Gastrocnemius medialis (tissue), 4 donors: ENCODE data around the gene KNDC1. TPM values are rescaled to one million over a fixed set of nuclear protein-coding genes. Genes with fewer than 3 reads are reported as not detected.
"Not testable (repeated sequence)": the region's sequence is repeated elsewhere in the genome, so short reads cannot be mapped to it uniquely, and the experiment has no call there.

Experiments used
- ATAC-seq, 2 donors: fragments of 150-250 bp; one replicate each; pipeline ENCODE4 v1.9.1; 2016
- DNase-seq, 2 donors: peaks; one replicate each; pipeline ENCODE4 v3.0.0-alpha.2; 2019
- H3K27ac ChIP-seq, 4 donors: fragments of 200-600 bp; sonication (generic); 1 replicate in 1 of 4; 2 replicates in 3 of 4; pipeline ENCODE4 v1.5.1; 2016 to 2018; ENCODE audit warnings: mild to moderate bottlenecking in 2 of 4, moderate library complexity in 1 of 4
- H3K27me3 ChIP-seq, 3 donors: fragments of 200-600 bp; sonication (generic) in 2 of 3; 1 replicate in 1 of 3; 2 replicates in 2 of 3; pipeline versions ENCODE4 v1.5.1 to v1.6.0; 2016 to 2019; ENCODE audit warnings: mild to moderate bottlenecking in 1 of 3, moderate library complexity in 1 of 3
- H3K36me3 ChIP-seq, 2 donors: fragments of 200-600 bp; sonication (generic) in 1 of 2; one replicate each; pipeline ENCODE4 v1.5.1; 2017 to 2018
- H3K4me1 ChIP-seq, 2 donors: fragments of 200-600 bp; sonication (generic) in 1 of 2; one replicate each; pipeline ENCODE4 v1.5.1; 2016 to 2017; ENCODE audit warnings: mild to moderate bottlenecking in 2 of 2
- H3K4me3 ChIP-seq, 4 donors: fragments of 200-600 bp; sonication (generic) in 3 of 4; 1 replicate in 1 of 4; 2 replicates in 3 of 4; pipeline ENCODE4 v1.5.1; 2016 to 2019; ENCODE audit warnings: mild to moderate bottlenecking in 2 of 4
- H3K9me3 ChIP-seq, 3 donors: fragments of 200-600 bp; sonication (generic) in 2 of 3; 1 replicate in 1 of 3; 2 replicates in 2 of 3; pipeline ENCODE4 v1.5.1; 2016 to 2019
- CTCF ChIP-seq, 5 experiments: fragments of 450-650 bp in 3 of 5; fragments of 200-600 bp in 2 of 5; sonication (generic) in 2 of 5; IDR thresholded peaks in 4 of 5; conservative IDR thresholded peaks in 1 of 5; 1 replicate in 4 of 5; 2 replicates in 1 of 5; pipeline ENCODE4 v1.5.1; 2016 to 2019; ENCODE audit warnings: antibody characterized with exemption in 5 of 5, mild to moderate bottlenecking in 3 of 5, moderate library complexity in 3 of 5
- POLR2A ChIP-seq, 2 donors: fragments of 450-650 bp; IDR thresholded peaks; one replicate each; pipeline ENCODE4 v1.6.1; 2017; ENCODE audit warnings: antibody characterized with exemption in 2 of 2, mild to moderate bottlenecking in 2 of 2, moderate library complexity in 2 of 2
- in situ Hi-C, 4 donors: fragments of 200-750 bp; cut with MboI; loops; one replicate each; pipeline versions ENCODE4 v1.15.0 to v1.8.0; 2017; ENCODE audit warnings: low sequenced_read_pairs in 4 of 4
- intact Hi-C: fragments of 100-400 bp; cut with DNase I; formaldehyde crosslinking; loops from one replicate; pipeline ENCODE4 v1.15.1; 2023; ENCODE audit warnings: low total_unique reads
- total RNA-seq, 4 donors: library from RNA; depleted of rRNA; stranded (reverse); fragments of >200 nt; gene quantifications; one replicate each; pipeline versions ENCODE4 v1.1.0 to v1.2.3, GENCODE V29; 2016

KNDC1 gene
- total RNA-seq, 4 donors from 2014 or later = 0.04 to 0.13 TPM; not detected in 2

- ATAC-seq = no peak
- in situ Hi-C loops = no loop called here
- H3K27ac ChIP-seq = no peak overlapping the region
- H3K4me1 ChIP-seq = no peaks in the 10 kb centered on the region
- no peak for DNase-seq
- intact Hi-C loops = no loop called here
- H3K36me3 ChIP-seq = no peaks in the 10 kb centered on the region
- no peak for TF ChIP-seq POLR2A (IDR thresholded peaks at IDR 0.05)
- TF ChIP-seq CTCF (IDR thresholded peaks at IDR 0.05 in 4 of 5, conservative IDR thresholded peaks at IDR 0.05 in 1 of 5) = no peak
- H3K27me3 ChIP-seq = peaks cover 31 to 59% (median 54%) of the 10 kb centered on the region in 3 donors
- no peak overlapping the region for H3K4me3 ChIP-seq
- H3K9me3 ChIP-seq = no peaks in the 10 kb centered on the region
Observed at GRCh38 chr10:133170092-133170491, 10.1 kb downstream of the KNDC1 start.

- Histone ChIP-seq H3K36me3 (no peaks in the 10 kb centered on the region), H3K27me3 (peaks cover 0 to 28% (median 22%) of the 10 kb centered on the region in 3 donors), H3K27ac (no peak overlapping the region), H3K4me1 (no peaks in the 10 kb centered on the region), H3K4me3 (no peak overlapping the region), H3K9me3 (no peaks in the 10 kb centered on the region)
- DNase-seq (no peak), ATAC-seq (no peak)
- intact Hi-C loops (no loop called here), in situ Hi-C loops (no loop called here)
- TF ChIP-seq POLR2A (IDR thresholded peaks at IDR 0.05) (no peak), CTCF (IDR thresholded peaks at IDR 0.05 in 4 of 5, conservative IDR thresholded peaks at IDR 0.05 in 1 of 5) (no peak)
Observed at GRCh38 chr10:133173860-133174640, 14.0 kb downstream of the KNDC1 start.

GRCh38 chr10:133174689-133175263, 14.8 kb downstream of the KNDC1 start:
- intact Hi-C loops (no loop called here), in situ Hi-C loops (no loop called here)
- Histone ChIP-seq H3K36me3 (no peaks in the 10 kb centered on the region), H3K27ac (no peak overlapping the region), H3K9me3 (no peaks in the 10 kb centered on the region), H3K4me3 (no peak overlapping the region), H3K4me1 (no peaks in the 10 kb centered on the region), H3K27me3 (peaks cover 0 to 30% (median 19%) of the 10 kb centered on the region in 3 donors)
- TF ChIP-seq CTCF (IDR thresholded peaks at IDR 0.05 in 4 of 5, conservative IDR thresholded peaks at IDR 0.05 in 1 of 5) = no peak
- no peak for TF ChIP-seq POLR2A (IDR thresholded peaks at IDR 0.05)
- DNase-seq (no peak), ATAC-seq (no peak)

GRCh38 chr10:133175624-133176023, 15.6 kb downstream of the KNDC1 start:
- H3K36me3 ChIP-seq, H3K4me1 ChIP-seq, H3K9me3 ChIP-seq, intact Hi-C loops, in situ Hi-C loops, ATAC-seq, H3K27ac ChIP-seq, DNase-seq, H3K4me3 ChIP-seq: not testable (repeated sequence)
- peaks cover 0 to 31% (median 19%) of the 10 kb centered on the region in 3 donors for H3K27me3 ChIP-seq

- no peaks in the 10 kb centered on the region for H3K4me1 ChIP-seq
- DNase-seq = no peak
- no peak for ATAC-seq
- no peak overlapping the region for H3K27ac ChIP-seq
- H3K27me3 ChIP-seq = peaks cover 0 to 33% (median 16%) of the 10 kb centered on the region in 3 donors
- H3K36me3 ChIP-seq = no peaks in the 10 kb centered on the region
- H3K4me3 ChIP-seq = no peak overlapping the region
- in situ Hi-C loops (no loop called here), intact Hi-C loops (no loop called here)
- H3K9me3 ChIP-seq = no peaks in the 10 kb centered on the region
- TF ChIP-seq POLR2A (IDR thresholded peaks at IDR 0.05) (no peak), CTCF (IDR thresholded peaks at IDR 0.05 in 4 of 5, conservative IDR thresholded peaks at IDR 0.05 in 1 of 5) (no peak)
Observed at GRCh38 chr10:133176546-133176945, 16.5 kb downstream of the KNDC1 start.
